HG02970 (cell line): Measurements from ENCODE around the gene PLA2G15.

Experiments
- ATAC-seq: cut with Tn5 transposase; IDR thresholded peaks from one replicate; pipeline ENCODE4 v1.9.1; 2021; ENCODE audit warnings: mild to moderate bottlenecking, moderate library complexity, moderate number of reproducible peaks; ENCODE audit not compliant: unreplicated experiment, low FRiP score

The PLA2G15 gene

GRCh38 chr16:68231384-68232136 is 13.6 kb upstream of the PLA2G15 start:
- no peak for ATAC-seq

GRCh38 chr16:68232335-68232734 is 12.8 kb upstream of the PLA2G15 start:
- ATAC-seq = no peak

- no peak for ATAC-seq
Measured at GRCh38 chr16:68233085-68233834, 11.9 kb upstream of the PLA2G15 start.

GRCh38 chr16:68233835-68234187 is 11.4 kb upstream of the PLA2G15 start:
- no peak for ATAC-seq

GRCh38 chr16:68234188-68235107 is 10.7 kb upstream of the PLA2G15 start:
- ATAC-seq = no peak

- ATAC-seq = no peak
Measured at GRCh38 chr16:68235108-68235886, 9.9 kb upstream of the PLA2G15 start.

GRCh38 chr16:68235887-68236136 is 9.4 kb upstream of the PLA2G15 start, which contains the start of gene ESRP2:
TSS of gene ESRP2 (minus strand) at chr16:68236127. CDS start at chr16:68236045, 82 bp downstream.
- ATAC-seq = no peak

GRCh38 chr16:68236137-68236825 is 8.9 kb upstream of the PLA2G15 start:
- ATAC-seq = no peak

- no peak for ATAC-seq
Measured at GRCh38 chr16:68236826-68237242, 8.3 kb upstream of the PLA2G15 start.

- ATAC-seq = peak; percentile 78
Measured at GRCh38 chr16:68237243-68238028, 7.7 kb upstream of the PLA2G15 start.

GRCh38 chr16:68238029-68238345 is 7.2 kb upstream of the PLA2G15 start:
- ATAC-seq = no peak

- no peak for ATAC-seq
Measured at GRCh38 chr16:68242085-68242484, 3.1 kb upstream of the PLA2G15 start.

- no peak for ATAC-seq
Measured at GRCh38 chr16:68242926-68243858, 2.0 kb upstream of the PLA2G15 start.

- no peak for ATAC-seq
Measured at GRCh38 chr16:68244481-68244902, 681 bp upstream of the PLA2G15 start.

GRCh38 chr16:68246121-68246520 is 948 bp downstream of the PLA2G15 start:
- ATAC-seq = no peak

GRCh38 chr16:68246666-68247065 is 1.5 kb downstream of the PLA2G15 start:
- no peak for ATAC-seq

- no peak for ATAC-seq
Measured at GRCh38 chr16:68247400-68247799, 2.2 kb downstream of the PLA2G15 start.

- ATAC-seq = no peak
Measured at GRCh38 chr16:68247932-68248331, 2.8 kb downstream of the PLA2G15 start.
